LoVo (cell line): Measurements from ENCODE around the gene ERBB4.

Experiments used
- DNase-seq: peaks from one replicate; pipeline ENCODE4 v3.0.0-alpha.2; 2016; ENCODE audit warnings: low spot score

Gene ERBB4

GRCh38 chr2:211397764-211398163, 1140.8 kb downstream of the ERBB4 start:
- no peak for DNase-seq

- no peak for DNase-seq
These were observed 1141.8 kb downstream of the ERBB4 start for GRCh38 chr2:211396815-211397214.

- DNase-seq = no peak
These were observed 1147.4 kb downstream of the ERBB4 start for GRCh38 chr2:211391189-211391567.

- DNase-seq = no peak
These were observed 1147.9 kb downstream of the ERBB4 start for GRCh38 chr2:211390536-211391188.

GRCh38 chr2:211387734-211388133, 1150.9 kb downstream of the ERBB4 start:
- DNase-seq = no peak

GRCh38 chr2:211380041-211380440, 1158.6 kb downstream of the ERBB4 start:
- no peak for DNase-seq

GRCh38 chr2:211376410-211376809, 1162.2 kb downstream of the ERBB4 start:
- no peak for DNase-seq

GRCh38 chr2:211373203-211373602, 1165.4 kb downstream of the ERBB4 start:
- DNase-seq = no peak

GRCh38 chr2:211371465-211371864, 1167.1 kb downstream of the ERBB4 start:
- no peak for DNase-seq

- no peak for DNase-seq
These were observed 1170.1 kb downstream of the ERBB4 start for GRCh38 chr2:211368467-211368866.

GRCh38 chr2:211367711-211368110, 1170.9 kb downstream of the ERBB4 start:
- no peak for DNase-seq

- no peak for DNase-seq
These were observed 1171.3 kb downstream of the ERBB4 start for GRCh38 chr2:211367293-211367692.

- no peak for DNase-seq
These were observed 1173.7 kb downstream of the ERBB4 start for GRCh38 chr2:211364911-211365310.

GRCh38 chr2:211361383-211361782, 1177.2 kb downstream of the ERBB4 start:
- no peak for DNase-seq

GRCh38 chr2:211359347-211359746, 1179.3 kb downstream of the ERBB4 start:
- DNase-seq = no peak

GRCh38 chr2:211358504-211358903, 1180.1 kb downstream of the ERBB4 start:
- no peak for DNase-seq

GRCh38 chr2:211354481-211354880, 1184.1 kb downstream of the ERBB4 start:
- no peak for DNase-seq

- DNase-seq = no peak
These were observed 1186.6 kb downstream of the ERBB4 start for GRCh38 chr2:211351987-211352386.

GRCh38 chr2:211349031-211349430, 1189.6 kb downstream of the ERBB4 start:
- no peak for DNase-seq

GRCh38 chr2:211347328-211347727, 1191.3 kb downstream of the ERBB4 start:
- DNase-seq = no peak

GRCh38 chr2:211344289-211344688, 1194.3 kb downstream of the ERBB4 start:
- DNase-seq = no peak

- DNase-seq = no peak
These were observed 1205.2 kb downstream of the ERBB4 start for GRCh38 chr2:211333377-211333776.

GRCh38 chr2:211331736-211332135, 1206.9 kb downstream of the ERBB4 start:
- DNase-seq = no peak

- DNase-seq = no peak
These were observed 1208.7 kb downstream of the ERBB4 start for GRCh38 chr2:211329882-211330281.

GRCh38 chr2:211329421-211329820, 1209.2 kb downstream of the ERBB4 start:
- DNase-seq = peak; percentile 1
